Astrocyte (in vitro differentiated cells and primary cell): ENCODE measurements around the gene ZNF668.

Source experiments
- CTCF ChIP-seq: IDR thresholded peaks from 2 replicates; pipeline ENCODE4 v1.5.1; 2011; ENCODE audit warnings: low read depth, mild to moderate bottlenecking, inconsistent platforms, low read length, moderate library complexity; ENCODE audit not compliant: insufficient read depth
- EZH2 ChIP-seq: IDR thresholded peaks from 2 replicates; pipeline ENCODE4 v1.6.1; 2012; ENCODE audit warnings: mild to moderate bottlenecking, low read length, inconsistent platforms; ENCODE audit not compliant: insufficient read depth

GRCh38 chr16:31099860-31100638 lies 26.0 kb upstream of the ZNF668 start:
- TF ChIP-seq CTCF (no peak), EZH2 (no peak)
